Mesothelial cell of epicardium (in vitro differentiated cells): ENCODE measurements around the gene EXOC2. TPM values are rescaled to one million over a fixed set of nuclear protein-coding genes. Genes with fewer than 3 reads are reported as not detected.
A peak's percentile ranks its signal among the peaks of the same experiment; 100 is the strongest.

ENCODE experiments used
- DNase-seq, 2 experiments: peaks; one replicate each; pipeline ENCODE4 v3.0.0; 2021; ENCODE audit warnings: low spot score in 2 of 2; ENCODE audit not compliant: unreplicated experiment in 2 of 2
- H3K27ac Mint-ChIP-seq: 2 replicates; pipeline ENCODE4 v1.8.0; 2021; ENCODE audit warnings: mixed read lengths
- H3K27me3 Mint-ChIP-seq: 2 replicates; pipeline ENCODE4 v1.8.0; 2021; ENCODE audit warnings: low read depth, mixed read lengths
- H3K36me3 Mint-ChIP-seq: 2 replicates; pipeline ENCODE4 v1.8.0; 2021; ENCODE audit warnings: mixed read lengths
- H3K4me1 Mint-ChIP-seq: 2 replicates; pipeline ENCODE4 v1.8.0; 2021; ENCODE audit warnings: mixed read lengths
- H3K4me3 Mint-ChIP-seq: 2 replicates; pipeline ENCODE4 v1.8.0; 2021; ENCODE audit warnings: mild to moderate bottlenecking, moderate library complexity, mixed read lengths
- H3K9me3 Mint-ChIP-seq: 2 replicates; pipeline ENCODE4 v1.8.0; 2021; ENCODE audit warnings: mixed read lengths
- CTCF ChIP-seq: fragments of 200-600 bp; sonication (generic); IDR thresholded peaks from one replicate; pipeline ENCODE4 v1.5.0; 2021; ENCODE audit warnings: antibody characterized with exemption; ENCODE audit not compliant: unreplicated experiment
- total RNA-seq: library from RNA; stranded (reverse); gene quantifications from 3 replicates; pipeline ENCODE4 v1.2.1, GENCODE V29; 2021

EXOC2 gene
- total RNA-seq, 1 donor from 2014 or later: 22.9 TPM

GRCh38 chr6:603265-603664, 89.7 kb downstream of the EXOC2 start:
- TF ChIP-seq CTCF: no peak
- H3K9me3 Mint-ChIP-seq: peaks cover 3% of the 10 kb centered on the region
- H3K27ac Mint-ChIP-seq: no peak overlapping the region
- no peak for DNase-seq
- no peaks in the 10 kb centered on the region for H3K27me3 Mint-ChIP-seq
- peaks cover 9% of the 10 kb centered on the region for H3K36me3 Mint-ChIP-seq
- no peak overlapping the region for H3K4me3 Mint-ChIP-seq
- H3K4me1 Mint-ChIP-seq: no peaks in the 10 kb centered on the region

- H3K27ac Mint-ChIP-seq: no peak overlapping the region
- H3K4me3 Mint-ChIP-seq: no peak overlapping the region
- H3K36me3 Mint-ChIP-seq: peaks cover 3% of the 10 kb centered on the region
- no peak for TF ChIP-seq CTCF
- no peaks in the 10 kb centered on the region for H3K4me1 Mint-ChIP-seq
- H3K27me3 Mint-ChIP-seq: no peaks in the 10 kb centered on the region
- H3K9me3 Mint-ChIP-seq: no peaks in the 10 kb centered on the region
- no peak for DNase-seq
These were observed 93.1 kb downstream of the EXOC2 start for GRCh38 chr6:599576-600448.

- no peak overlapping the region for H3K4me3 Mint-ChIP-seq
- DNase-seq: no peak
- H3K9me3 Mint-ChIP-seq: no peaks in the 10 kb centered on the region
- H3K27me3 Mint-ChIP-seq: no peaks in the 10 kb centered on the region
- peaks cover 18% of the 10 kb centered on the region for H3K36me3 Mint-ChIP-seq
- no peak overlapping the region for H3K27ac Mint-ChIP-seq
- H3K4me1 Mint-ChIP-seq: no peaks in the 10 kb centered on the region
- TF ChIP-seq CTCF: no peak
These were observed 99.1 kb downstream of the EXOC2 start for GRCh38 chr6:593907-594212.

GRCh38 chr6:593139-593906, 99.6 kb downstream of the EXOC2 start:
- peaks cover 18% of the 10 kb centered on the region for H3K36me3 Mint-ChIP-seq
- no peaks in the 10 kb centered on the region for H3K4me1 Mint-ChIP-seq
- DNase-seq: peak in 1 of 2 experiments; percentile 59
- H3K4me3 Mint-ChIP-seq: no peak overlapping the region
- TF ChIP-seq CTCF: peak; percentile 75
- H3K27ac Mint-ChIP-seq: no peak overlapping the region
- H3K9me3 Mint-ChIP-seq: no peaks in the 10 kb centered on the region
- H3K27me3 Mint-ChIP-seq: no peaks in the 10 kb centered on the region

GRCh38 chr6:589090-589489, 103.8 kb downstream of the EXOC2 start:
- TF ChIP-seq CTCF: no peak
- no peak overlapping the region for H3K4me3 Mint-ChIP-seq
- no peaks in the 10 kb centered on the region for H3K9me3 Mint-ChIP-seq
- no peak for DNase-seq
- no peaks in the 10 kb centered on the region for H3K4me1 Mint-ChIP-seq
- no peak overlapping the region for H3K27ac Mint-ChIP-seq
- peaks cover 14% of the 10 kb centered on the region for H3K36me3 Mint-ChIP-seq
- H3K27me3 Mint-ChIP-seq: no peaks in the 10 kb centered on the region
